HCT116 (cell line): ENCODE measurements around the gene TEF. TPM values are rescaled to one million over a fixed set of nuclear protein-coding genes. Genes with fewer than 3 reads are reported as not detected.

ENCODE experiments used
- ATAC-seq: fragments of 200-7000 bp; cut with Tn5 transposase; 2 replicates; pipeline ENCODE4 v1.9.1; 2020; ENCODE audit warnings: mild to moderate bottlenecking, moderate library complexity
- BruUV-seq: library from RNA; stranded (reverse); fragments of 400-500 nt; replicated peaks from 2 replicates; lab custom pipeline; 2021; lab: Mats Ljungman, UMichigan
- CTCF ChIA-PET: fragments of 300-600 bp; sonication (Branson Sonifier 250); formaldehyde crosslinking; loops from one replicate; lab custom pipeline; 2021; ENCODE audit warnings: antibody characterized with exemption; lab: Charles Lee
- POLR2A ChIA-PET: fragments of 300-600, 350-600 bp; sonication (Branson Sonifier 250); formaldehyde crosslinking; loops from one replicate; lab custom pipeline; 2021; ENCODE audit warnings: antibody characterized with exemption; lab: Charles Lee
- RAD21 ChIA-PET, 2 experiments: fragments of 300-600 bp; sonication (Branson Sonifier 250); formaldehyde crosslinking; loops; one replicate each; lab custom pipeline; 2023; ENCODE audit warnings: low total read pairs in 2 of 2; ENCODE audit not compliant: uncharacterized antibody in 2 of 2, unreplicated experiment in 2 of 2, low non-redundant PET in 1 of 2; lab: Charles Lee
- DNase-seq: peaks from one replicate; pipeline ENCODE4 v3.0.0-alpha.2; 2010; ENCODE audit warnings: low read depth, low spot score
- H2AFZ ChIP-seq: fragments of 200-600 bp; shearing (Covaris generic), sonication (generic); 2 replicates; pipeline ENCODE4 v1.6.1; 2017; ENCODE audit warnings: low read depth, mixed run types, mixed read lengths, antibody characterized with exemption, low read length; ENCODE audit not compliant: poor library complexity, severe bottlenecking
- H3K27ac ChIP-seq: 2 replicates; pipeline ENCODE4 v1.5.1; 2012; ENCODE audit warnings: low read depth, low read length
- H3K27me3 ChIP-seq: fragments of 200-600 bp; sonication (generic); 2 replicates; pipeline ENCODE4 v1.6.1; 2016; ENCODE audit warnings: mixed run types, low read length, mixed read lengths; ENCODE audit not compliant: insufficient read depth
- H3K36me3 ChIP-seq, 2 experiments: fragments of 200-500 bp in 1 of 2; fragments of 200-600 bp in 1 of 2; sonication (Bioruptor generic) in 1 of 2; sonication (generic) in 1 of 2; 2 replicates each; pipeline versions ENCODE4 v1.5.1 to v1.6.1; 2014 to 2016; ENCODE audit warnings: low read length in 2 of 2, inconsistent platforms in 1 of 2, mixed read lengths in 1 of 2, mixed run types in 1 of 2; ENCODE audit not compliant: insufficient read depth in 2 of 2, control insufficient read depth in 1 of 2
- H3K4me1 ChIP-seq, 2 experiments: fragments of 200-600 bp in 1 of 2; sonication (generic) in 1 of 2; 2 replicates each; pipeline versions ENCODE4 v1.5.1 to v1.6.1; 2012 to 2017; ENCODE audit warnings: low read length in 2 of 2, inconsistent platforms in 1 of 2, mild to moderate bottlenecking in 1 of 2, mixed read lengths in 1 of 2, mixed run types in 1 of 2, moderate library complexity in 1 of 2; ENCODE audit not compliant: insufficient read depth in 2 of 2, control insufficient read depth in 1 of 2
- H3K4me2 ChIP-seq: fragments of 200-600 bp; sonication (generic); 2 replicates; pipeline ENCODE4 v1.6.1; 2017; ENCODE audit warnings: mixed run types, low read length, mixed read lengths
- H3K4me3 ChIP-seq, 2 experiments: fragments of 200-600 bp in 1 of 2; sonication (generic) in 1 of 2; replicated peaks in 1 of 2; 2 replicates each; pipeline ENCODE4 v1.5.1; 2011 to 2016; ENCODE audit warnings: low read length in 2 of 2, control low read depth in 1 of 2, low read depth in 1 of 2, mild to moderate bottlenecking in 1 of 2, mixed read lengths in 1 of 2, mixed run types in 1 of 2
- H3K79me2 ChIP-seq: fragments of 200-600 bp; sonication (generic); 2 replicates; pipeline ENCODE4 v1.6.1; 2017; ENCODE audit warnings: mild to moderate bottlenecking, mixed run types, low read length, moderate library complexity, mixed read lengths; ENCODE audit not compliant: insufficient read depth
- H3K9ac ChIP-seq: fragments of 200-600 bp; sonication (generic); 2 replicates; pipeline ENCODE4 v1.6.1; 2016; ENCODE audit warnings: low read length, mixed read lengths
- H3K9me2 ChIP-seq: fragments of 200-600 bp; sonication (generic), shearing (Covaris generic); 2 replicates; pipeline ENCODE4 v1.6.1; 2017; ENCODE audit warnings: mixed run types, mild to moderate bottlenecking, moderate library complexity; ENCODE audit not compliant: insufficient read depth
- H3K9me3 ChIP-seq, 2 experiments: fragments of 200-500 bp in 1 of 2; fragments of 200-600 bp in 1 of 2; sonication (Bioruptor generic) in 1 of 2; sonication (generic) in 1 of 2; 2 replicates each; pipeline ENCODE4 v1.6.1; 2014 to 2017; ENCODE audit warnings: low read length in 2 of 2, mixed read lengths in 2 of 2, inconsistent platforms in 1 of 2, low read depth in 1 of 2, mild to moderate bottlenecking in 1 of 2, mixed run types in 1 of 2, moderate library complexity in 1 of 2; ENCODE audit not compliant: control insufficient read depth in 1 of 2, insufficient read depth in 1 of 2
- H4K20me1 ChIP-seq: fragments of 200-600 bp; sonication (generic), shearing (Covaris generic); 2 replicates; pipeline ENCODE4 v1.6.1; 2017; ENCODE audit warnings: mixed run types, mild to moderate bottlenecking, moderate library complexity; ENCODE audit not compliant: insufficient read depth
- CTCF ChIP-seq, 3 experiments: fragments of 200-600 bp in 1 of 3; sonication (generic) in 1 of 3; IDR thresholded peaks in 2 of 3; conservative IDR thresholded peaks in 1 of 3; 2 replicates each; pipeline ENCODE4 v1.5.1; 2012 to 2017; ENCODE audit warnings: low read depth in 2 of 3, low read length in 2 of 3, antibody characterized with exemption in 1 of 3, borderline replicate concordance in 1 of 3, control low read depth in 1 of 3, mild to moderate bottlenecking in 1 of 3, mixed read lengths in 1 of 3, mixed run types in 1 of 3, moderate library complexity in 1 of 3; ENCODE audit not compliant: insufficient read depth in 1 of 3
- EZH2 ChIP-seq: fragments of 200-600 bp; sonication (generic); IDR thresholded peaks from 2 replicates; pipeline ENCODE4 v1.6.1; 2017; ENCODE audit warnings: antibody characterized with exemption, mixed run types
- EZH2phosphoT487 ChIP-seq: fragments of 200-600 bp; IDR thresholded peaks from 2 replicates; pipeline ENCODE4 v1.6.1; 2018; ENCODE audit warnings: antibody characterized with exemption, borderline replicate concordance
- JUND ChIP-seq: IDR thresholded peaks from 2 replicates; pipeline ENCODE4 v1.6.1; 2012
- POLR2AphosphoS5 ChIP-seq: IDR thresholded peaks from 2 replicates; pipeline ENCODE4 v1.6.1; 2011; ENCODE audit warnings: mild to moderate bottlenecking, low read depth, low read length, moderate library complexity
- RAD21 ChIP-seq: IDR thresholded peaks from 2 replicates; pipeline ENCODE4 v1.6.1; 2012; ENCODE audit warnings: low read depth, mild to moderate bottlenecking
- SRF ChIP-seq: IDR thresholded peaks from 2 replicates; pipeline ENCODE4 v1.6.1; 2012; ENCODE audit warnings: low read depth
- TCF7L2 ChIP-seq: IDR thresholded peaks from 2 replicates; pipeline ENCODE4 v1.7.0; 2011; ENCODE audit warnings: borderline replicate concordance, inconsistent platforms; ENCODE audit not compliant: insufficient read depth, insufficient read length; ENCODE audit errors: extremely low read depth
- YY1 ChIP-seq: IDR thresholded peaks from 2 replicates; pipeline ENCODE4 v1.6.1; 2011; ENCODE audit warnings: low read length, low read depth, moderate library complexity, mild to moderate bottlenecking; ENCODE audit not compliant: insufficient replicate concordance; ENCODE audit errors: extremely low read depth
- ZFX ChIP-seq: fragments of 450-650 bp; IDR thresholded peaks from 2 replicates; pipeline ENCODE4 v1.6.1; 2017
- ZNF274 ChIP-seq: fragments of 200-500 bp; sonication (Bioruptor generic); IDR thresholded peaks from 2 replicates; pipeline ENCODE4 v1.6.1; 2014; ENCODE audit warnings: mild to moderate bottlenecking, low read depth, low read length, inconsistent platforms
- intact Hi-C: fragments of 100-400 bp; cut with micrococcal nuclease; formaldehyde crosslinking; loops from 2 replicates; pipeline ENCODE4 v1.10.0; 2022
- total RNA-seq: library from RNA; stranded (reverse); gene quantifications from one replicate; pipeline ENCODE4 v1.2.1, GENCODE V29; 2021; ENCODE audit not compliant: unreplicated experiment
- TF ChIP-seq, protein P1 (sequence below): IDR thresholded peaks from 2 replicates; pipeline ENCODE4 v1.6.1; 2011; ENCODE audit warnings: mild to moderate bottlenecking, low read length, moderate library complexity; ENCODE audit not compliant: insufficient replicate concordance; ENCODE audit errors: extremely low read depth
- TF ChIP-seq, protein P2 (sequence below): IDR thresholded peaks from 2 replicates; pipeline ENCODE4 v1.6.1; 2012

Gene TEF
- total RNA-seq, 1 experiment from 2014 or later: 16.5 TPM

DNA sequence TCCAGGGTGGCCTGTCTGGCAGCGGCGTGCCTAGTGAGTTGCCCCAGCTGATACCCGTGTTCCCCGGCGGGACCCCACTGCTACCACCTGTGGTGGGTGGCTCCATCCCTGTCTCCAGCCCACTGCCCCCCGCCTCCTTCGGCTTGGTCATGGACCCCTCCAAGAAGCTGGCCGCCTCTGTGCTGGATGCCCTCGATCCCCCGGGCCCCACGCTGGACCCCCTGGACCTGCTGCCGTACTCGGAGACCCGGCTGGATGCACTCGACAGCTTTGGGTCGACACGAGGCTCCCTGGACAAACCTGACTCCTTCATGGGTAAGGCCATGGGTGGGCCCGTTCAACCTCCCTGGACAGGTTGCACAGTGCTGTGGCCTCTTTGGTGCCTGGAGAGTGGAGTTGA is 41.9 kb upstream of the TEF start:
- Histone ChIP-seq H2AFZ (no peak overlapping the region), H4K20me1 (no peaks in the 10 kb centered on the region), H3K79me2 (no peaks in the 10 kb centered on the region), H3K9me3 (no peaks in the 10 kb centered on the region), H3K9me2 (no peaks in the 10 kb centered on the region), H3K4me1 (no peaks in the 10 kb centered on the region), H3K27ac (no peak overlapping the region), H3K36me3 (peaks cover 2 to 9% of the 10 kb centered on the region in 2 experiments; a peak in 2 of 4 replicates), H3K9ac (no peak overlapping the region), H3K27me3 (no peaks in the 10 kb centered on the region), H3K4me2 (no peak overlapping the region), H3K4me3 (no peak overlapping the region)
- ATAC-seq (no peak), DNase-seq (no peak)
- intact Hi-C loops: no loop called here
- TF ChIP-seq POLR2AphosphoS5 (no peak), TCF7L2 (no peak), JUND (no peak), ZFX (no peak), CTCF (IDR thresholded peaks at IDR 0.05 in 2 of 3, conservative IDR thresholded peaks at IDR 0.05 in 1 of 3; ENCODE audit: borderline replicate concordance in 1 of 3, insufficient read depth in 1 of 3, low read depth in 2 of 3, low read length in 2 of 3) (no peak), RAD21 (no peak)
- BruUV-seq: no TSS peak
- POLR2A ChIA-PET: no interaction called here
- CTCF ChIA-PET: no interaction called here
- RAD21 ChIA-PET: no interaction called here

DNA sequence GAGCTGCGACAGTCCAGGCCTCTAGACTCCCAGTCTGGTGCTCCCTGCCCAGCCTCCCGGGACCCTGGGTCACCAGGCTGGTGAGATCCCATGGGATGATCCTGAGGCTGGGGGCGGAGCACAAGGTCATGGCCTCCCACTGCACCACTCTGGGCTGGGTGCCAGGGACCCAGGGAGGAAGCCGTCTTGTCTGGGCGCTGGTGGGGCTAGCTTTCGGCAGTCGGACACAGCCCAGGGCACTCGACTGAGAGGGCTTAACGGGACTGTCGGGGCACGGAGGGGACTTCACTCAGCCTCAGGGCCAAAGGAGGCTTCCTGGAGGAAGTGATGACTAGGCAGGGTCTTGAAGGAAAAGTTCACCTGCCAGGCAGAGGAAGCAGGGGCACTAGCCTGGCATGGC is 41.4 kb upstream of the TEF start:
- BruUV-seq: no TSS peak
- Histone ChIP-seq H3K27me3 (no peaks in the 10 kb centered on the region), H3K79me2 (no peaks in the 10 kb centered on the region), H3K9me3 (no peaks in the 10 kb centered on the region), H4K20me1 (no peaks in the 10 kb centered on the region), H2AFZ (no peak overlapping the region), H3K27ac (no peak overlapping the region), H3K4me2 (no peak overlapping the region), H3K4me3 (no peak overlapping the region), H3K4me1 (no peaks in the 10 kb centered on the region), H3K9me2 (no peaks in the 10 kb centered on the region), H3K9ac (no peak overlapping the region), H3K36me3 (peaks cover 2 to 9% of the 10 kb centered on the region in 2 experiments; a peak in 2 of 4 replicates)
- intact Hi-C loops: no loop called here
- ChIA-PET CTCF (no interaction called here), POLR2A (no interaction called here), RAD21 (no interaction called here)
- DNase-seq (no peak), ATAC-seq (no peak)
- TF ChIP-seq, protein P1, sequence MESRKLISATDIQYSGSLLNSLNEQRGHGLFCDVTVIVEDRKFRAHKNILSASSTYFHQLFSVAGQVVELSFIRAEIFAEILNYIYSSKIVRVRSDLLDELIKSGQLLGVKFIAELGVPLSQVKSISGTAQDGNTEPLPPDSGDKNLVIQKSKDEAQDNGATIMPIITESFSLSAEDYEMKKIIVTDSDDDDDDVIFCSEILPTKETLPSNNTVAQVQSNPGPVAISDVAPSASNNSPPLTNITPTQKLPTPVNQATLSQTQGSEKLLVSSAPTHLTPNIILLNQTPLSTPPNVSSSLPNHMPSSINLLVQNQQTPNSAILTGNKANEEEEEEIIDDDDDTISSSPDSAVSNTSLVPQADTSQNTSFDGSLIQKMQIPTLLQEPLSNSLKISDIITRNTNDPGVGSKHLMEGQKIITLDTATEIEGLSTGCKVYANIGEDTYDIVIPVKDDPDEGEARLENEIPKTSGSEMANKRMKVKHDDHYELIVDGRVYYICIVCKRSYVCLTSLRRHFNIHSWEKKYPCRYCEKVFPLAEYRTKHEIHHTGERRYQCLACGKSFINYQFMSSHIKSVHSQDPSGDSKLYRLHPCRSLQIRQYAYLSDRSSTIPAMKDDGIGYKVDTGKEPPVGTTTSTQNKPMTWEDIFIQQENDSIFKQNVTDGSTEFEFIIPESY: no peak
- TF ChIP-seq, protein P2, sequence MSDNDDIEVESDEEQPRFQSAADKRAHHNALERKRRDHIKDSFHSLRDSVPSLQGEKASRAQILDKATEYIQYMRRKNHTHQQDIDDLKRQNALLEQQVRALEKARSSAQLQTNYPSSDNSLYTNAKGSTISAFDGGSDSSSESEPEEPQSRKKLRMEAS: no peak
- TF ChIP-seq YY1 (no peak), ZNF274 (no peak), EZH2 (no peak), SRF (no peak), EZH2phosphoT487 (no peak), POLR2AphosphoS5 (no peak)
